Aortic smooth muscle cell (primary cell): ENCODE data around the gene MAPK1IP1L. TPM values are rescaled to one million over a fixed set of nuclear protein-coding genes. Genes with fewer than 3 reads are reported as not detected.

ENCODE experiments used
- total RNA-seq: library from RNA; depleted of rRNA; stranded (reverse); fragments of >200 nt; gene quantifications from 2 replicates; pipeline ENCODE4 v1.2.3, GENCODE V29; 2014

The MAPK1IP1L gene
- total RNA-seq, result 14.1 and 18.5 TPM in 2 replicates

DNA sequence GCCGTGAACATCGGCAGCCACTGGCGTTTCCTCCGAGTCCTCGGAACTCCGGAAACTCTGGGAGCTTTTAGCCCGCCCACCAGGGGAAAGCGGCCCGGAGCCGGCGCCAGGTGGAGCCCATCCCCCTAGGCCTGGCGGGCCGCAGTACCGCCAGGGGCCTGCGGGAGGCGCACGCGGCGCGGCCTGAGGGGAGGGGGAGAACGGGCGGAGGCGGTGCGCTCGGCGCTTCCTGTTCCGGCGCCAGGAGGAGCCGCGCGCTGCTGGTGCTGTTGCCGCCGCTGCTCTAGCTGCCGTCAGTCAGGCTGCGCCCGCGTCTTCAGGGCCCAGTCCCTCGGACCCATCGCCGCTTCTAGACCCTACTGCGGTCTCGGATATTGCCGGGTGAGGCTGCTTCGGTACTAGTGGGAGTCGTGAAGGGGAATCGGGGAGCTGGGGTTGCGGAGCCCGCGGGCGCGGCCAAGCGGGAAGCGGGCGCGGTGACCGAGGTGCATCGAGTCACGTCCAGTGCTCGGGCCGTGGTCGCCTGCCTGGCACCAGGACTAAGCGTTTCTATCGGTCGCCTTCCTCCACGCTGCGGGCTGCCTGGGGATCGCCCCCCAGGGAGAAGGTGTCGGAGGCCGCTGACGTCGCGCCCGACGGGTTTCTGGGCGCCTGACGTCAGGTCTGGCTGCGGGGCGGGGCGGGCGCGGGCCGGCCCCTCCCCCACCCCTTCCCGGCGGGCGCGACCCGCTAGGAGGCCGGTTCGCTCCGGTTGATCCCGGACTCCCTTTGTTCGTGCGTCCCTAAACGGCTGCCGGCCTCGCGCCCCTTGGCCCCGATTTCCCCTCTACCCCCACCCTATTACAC is at the start of gene MAPK1IP1L:
MAPK1IP1L (plus strand) TSS at position 225 of the 846 bp plus-strand sequence. CDS start 10,037 bp downstream, outside the sequence.

DNA sequence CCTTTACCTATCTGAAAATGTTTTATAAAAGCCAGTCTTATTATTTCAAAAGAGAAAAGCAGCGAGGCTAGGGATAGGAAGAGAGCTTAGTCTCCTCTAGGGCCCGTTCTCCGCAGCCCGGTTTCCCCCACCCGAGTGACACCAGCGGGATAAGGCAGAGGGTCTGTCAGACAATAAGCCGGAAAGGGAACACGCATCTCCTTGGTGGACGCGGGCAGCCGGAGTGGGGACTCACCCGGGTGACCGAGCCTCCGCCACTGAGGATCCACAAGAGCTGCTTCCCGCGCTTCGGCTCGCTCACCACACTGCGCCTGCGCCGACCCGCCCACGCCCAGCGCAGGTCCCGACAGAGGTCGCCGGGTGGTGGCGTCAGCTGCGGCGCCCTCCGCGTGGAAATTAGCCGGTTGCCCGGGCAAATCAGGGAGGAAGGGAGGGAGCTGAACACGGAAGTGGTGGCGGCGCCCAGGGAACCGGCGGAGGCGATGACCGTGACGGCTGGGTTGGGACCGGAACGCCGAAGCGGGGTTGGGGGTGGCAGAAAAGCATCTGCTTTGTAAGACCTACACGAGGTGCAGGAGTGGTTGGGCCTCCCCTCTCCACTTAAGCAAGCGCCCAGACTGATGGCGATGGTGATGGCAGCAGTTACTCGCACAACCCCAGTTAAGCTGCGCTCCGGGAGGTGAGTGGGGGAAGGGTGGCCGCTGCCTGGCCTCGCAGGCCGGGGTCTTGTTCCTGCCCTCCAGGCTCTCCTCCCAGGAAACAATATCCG is 24.5 kb upstream of the MAPK1IP1L start, which contains the start of the genes SOCS4 and WDHD1:
SOCS4 (plus strand) TSS at position 444 of the 769 bp plus-strand sequence. CDS start 15,806 bp downstream, outside the sequence.
WDHD1 (minus strand) TSS at position 307 of the 769 bp plus-strand sequence. CDS start 312 bp downstream, outside the sequence.

Other genes with a start within 250 kb of the MAPK1IP1L start
- 0.44 and 0.53 TPM in 2 replicates for gene GCH1, start 148.8 kb upstream of the MAPK1IP1L start, total RNA-seq
- 11.4 and 18.2 TPM in 2 replicates for gene WDHD1, start 24.5 kb upstream of the MAPK1IP1L start, total RNA-seq
- gene SOCS4, start 24.4 kb upstream of the MAPK1IP1L start, total RNA-seq, result 17.9 and 18.2 TPM in 2 replicates
- gene LGALS3, start 77.6 kb downstream of the MAPK1IP1L start, total RNA-seq, result 166 and 170 TPM in 2 replicates
- 24.3 and 30.8 TPM in 2 replicates for gene DLGAP5, start 139.9 kb downstream of the MAPK1IP1L start, total RNA-seq
- gene FBXO34, start 219.8 kb downstream of the MAPK1IP1L start, total RNA-seq, result 27.7 and 32.1 TPM in 2 replicates